ENCODE measurements around the gene PBRM1.

- TF ChIP-seq, protein P1, sequence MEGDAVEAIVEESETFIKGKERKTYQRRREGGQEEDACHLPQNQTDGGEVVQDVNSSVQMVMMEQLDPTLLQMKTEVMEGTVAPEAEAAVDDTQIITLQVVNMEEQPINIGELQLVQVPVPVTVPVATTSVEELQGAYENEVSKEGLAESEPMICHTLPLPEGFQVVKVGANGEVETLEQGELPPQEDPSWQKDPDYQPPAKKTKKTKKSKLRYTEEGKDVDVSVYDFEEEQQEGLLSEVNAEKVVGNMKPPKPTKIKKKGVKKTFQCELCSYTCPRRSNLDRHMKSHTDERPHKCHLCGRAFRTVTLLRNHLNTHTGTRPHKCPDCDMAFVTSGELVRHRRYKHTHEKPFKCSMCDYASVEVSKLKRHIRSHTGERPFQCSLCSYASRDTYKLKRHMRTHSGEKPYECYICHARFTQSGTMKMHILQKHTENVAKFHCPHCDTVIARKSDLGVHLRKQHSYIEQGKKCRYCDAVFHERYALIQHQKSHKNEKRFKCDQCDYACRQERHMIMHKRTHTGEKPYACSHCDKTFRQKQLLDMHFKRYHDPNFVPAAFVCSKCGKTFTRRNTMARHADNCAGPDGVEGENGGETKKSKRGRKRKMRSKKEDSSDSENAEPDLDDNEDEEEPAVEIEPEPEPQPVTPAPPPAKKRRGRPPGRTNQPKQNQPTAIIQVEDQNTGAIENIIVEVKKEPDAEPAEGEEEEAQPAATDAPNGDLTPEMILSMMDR (IDR thresholded peaks at IDR 0.05; ENCODE audit: poor library complexity), result no peak
- no peak for TF ChIP-seq EZH2 (IDR thresholded peaks at IDR 0.05; ENCODE audit: borderline replicate concordance)
Measured at GRCh38 chr3:52679199-52679538, 6.5 kb downstream of the PBRM1 start.
